GM18951 (cell line): ENCODE measurements around the gene CMA1.

Source experiments
- POLR2A ChIP-seq: IDR thresholded peaks from 4 replicates; pipeline ENCODE4 v1.6.1; 2011; ENCODE audit warnings: mild to moderate bottlenecking; ENCODE audit not compliant: insufficient read length, insufficient read depth; ENCODE audit errors: extremely low read depth
- in situ Hi-C: fragments of 300-500 bp; cut with MboI; formaldehyde crosslinking; loops from one replicate; pipeline ENCODE4 v1.12.0; 2022; ENCODE audit warnings: low sequenced_read_pairs, mixed read lengths, inconsistent platforms; ENCODE audit not compliant: unreplicated experiment

The CMA1 gene

DNA sequence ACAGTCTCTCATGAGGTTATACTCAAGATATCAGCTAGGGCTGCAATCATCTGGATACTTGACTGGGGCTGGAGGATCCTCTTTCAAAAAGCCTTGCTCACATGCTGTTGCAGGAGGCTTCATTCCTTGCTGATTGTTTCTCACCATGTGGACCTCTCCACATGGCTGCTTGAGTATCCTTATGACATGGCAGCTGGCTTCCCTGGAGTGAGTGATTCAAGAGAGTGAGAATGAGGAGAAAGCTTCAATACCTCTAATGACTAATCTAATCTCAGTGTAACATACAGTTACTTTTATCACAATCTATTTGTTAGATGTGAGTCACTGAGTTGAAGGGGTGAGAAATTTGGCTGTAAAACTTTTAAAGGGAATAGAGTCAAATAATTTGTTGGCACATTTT lies 51.1 kb downstream of the CMA1 start:
- TF ChIP-seq POLR2A = no peak
- in situ Hi-C loops = no loop called here
